H1 (cell line): ENCODE measurements around the gene NDST4. TPM values are rescaled to one million over a fixed set of nuclear protein-coding genes. Genes with fewer than 3 reads are reported as not detected.

Experiments
- CTCF ChIA-PET: fragments of 300-600 bp; sonication (Branson Sonifier 250); formaldehyde crosslinking; loops from one replicate; lab custom pipeline; 2021; ENCODE audit not compliant: partially characterized antibody; lab: Charles Lee
- POLR2A ChIA-PET: fragments of 300-600 bp; sonication (Branson Sonifier 250); formaldehyde crosslinking; loops from one replicate; lab custom pipeline; 2021; ENCODE audit warnings: inconsistent platforms; ENCODE audit not compliant: partially characterized antibody; lab: Charles Lee
- DNase-seq, 2 experiments: peaks; one replicate each; pipeline versions ENCODE4 v3.0.0 to v3.0.0-alpha.2; 2010 to 2022; ENCODE audit warnings: low spot score in 2 of 2, low read depth in 1 of 2, mixed read lengths in 1 of 2
- FAIRE-seq: peaks from 2 replicates; lab custom pipeline; 2011; peaks lifted over from hg19 to GRCh38; lab: Jason Lieb, UNC
- H2AFZ ChIP-seq: 2 replicates; pipeline ENCODE4 v1.8.1; 2012; ENCODE audit warnings: low read length, inconsistent platforms
- H2AK5ac ChIP-seq: 2 replicates; pipeline ENCODE4 v1.6.1; 2013; ENCODE audit warnings: low read depth, low read length
- H2BK120ac ChIP-seq: replicated peaks from 2 replicates; pipeline ENCODE3; 2013; ENCODE audit warnings: low read depth, low read length, inconsistent platforms
- H2BK12ac ChIP-seq: 2 replicates; pipeline ENCODE4 v1.6.1; 2013; ENCODE audit warnings: low read depth, low read length
- H2BK15ac ChIP-seq: 2 replicates; pipeline ENCODE4 v1.6.1; 2013; ENCODE audit warnings: low read length
- H2BK20ac ChIP-seq: 2 replicates; pipeline ENCODE4 v1.6.1; 2013; ENCODE audit warnings: low read length
- H2BK5ac ChIP-seq: 2 replicates; pipeline ENCODE4 v1.6.1; 2013; ENCODE audit warnings: low read depth, low read length
- H3K14ac ChIP-seq: 2 replicates; pipeline ENCODE4 v1.6.1; 2013; ENCODE audit warnings: inconsistent platforms; ENCODE audit not compliant: insufficient read length
- H3K18ac ChIP-seq: 2 replicates; pipeline ENCODE4 v1.6.1; 2013; ENCODE audit warnings: low read length; ENCODE audit errors: extremely low read depth
- H3K23ac ChIP-seq: 2 replicates; pipeline ENCODE4 v1.6.1; 2013; ENCODE audit warnings: inconsistent platforms; ENCODE audit not compliant: insufficient read length
- H3K23me2 ChIP-seq: 2 replicates; pipeline ENCODE4 v1.6.1; 2013; ENCODE audit warnings: low read depth, low read length
- H3K27ac ChIP-seq: 2 replicates; pipeline ENCODE4 v1.6.1; 2011; ENCODE audit warnings: low read depth, low read length, inconsistent platforms
- H3K27me3 ChIP-seq, 4 experiments: replicated peaks in 1 of 4; 1 replicate in 1 of 4; 2 replicates in 3 of 4; pipeline versions ENCODE4 v1.6.1 to v1.8.1; 2011 to 2013; ENCODE audit warnings: low read length in 3 of 4, mild to moderate bottlenecking in 3 of 4, inconsistent platforms in 2 of 4, mixed read lengths in 2 of 4, moderate library complexity in 1 of 4; ENCODE audit not compliant: control insufficient read depth in 3 of 4, insufficient read depth in 3 of 4; ENCODE audit errors: extremely low read depth in 1 of 4
- H3K36me3 ChIP-seq, 4 experiments: 2 replicates each; pipeline versions ENCODE4 v1.6.1 to v1.8.1; 2011 to 2013; ENCODE audit warnings: mild to moderate bottlenecking in 4 of 4, low read length in 3 of 4, moderate library complexity in 2 of 4, control low read depth in 1 of 4, inconsistent platforms in 1 of 4; ENCODE audit not compliant: insufficient read depth in 4 of 4, control insufficient read depth in 2 of 4
- H3K4ac ChIP-seq: replicated peaks from 2 replicates; pipeline ENCODE3; 2013; ENCODE audit warnings: low read length, low read depth, mixed read lengths, inconsistent platforms; ENCODE audit not compliant: insufficient read length
- H3K4me1 ChIP-seq, 4 experiments: replicated peaks in 1 of 4; 1 replicate in 1 of 4; 2 replicates in 3 of 4; pipeline versions ENCODE4 v1.6.1 to v1.8.1; 2011 to 2013; ENCODE audit warnings: low read length in 3 of 4, inconsistent platforms in 2 of 4, mixed read lengths in 1 of 4; ENCODE audit not compliant: insufficient read depth in 4 of 4, control insufficient read depth in 3 of 4
- H3K4me2 ChIP-seq, 2 experiments: 2 replicates each; pipeline versions ENCODE4 v1.6.1 to v1.8.1; 2011 to 2013; ENCODE audit warnings: low read depth in 2 of 2, low read length in 2 of 2, control low read depth in 1 of 2, inconsistent platforms in 1 of 2, mild to moderate bottlenecking in 1 of 2; ENCODE audit not compliant: insufficient read depth in 1 of 2
- H3K4me3 ChIP-seq, 4 experiments: fragments of 200-600, 300-600 bp in 1 of 4; sonication (generic), shearing (Covaris generic), sonication (Bioruptor Twin) in 1 of 4; 2 replicates each; pipeline versions ENCODE4 v1.5.1 to v1.8.1; 2011 to 2016; ENCODE audit warnings: low read length in 4 of 4, low read depth in 3 of 4, control low read depth in 2 of 4, inconsistent platforms in 2 of 4, mild to moderate bottlenecking in 2 of 4, mixed read lengths in 1 of 4, moderate library complexity in 1 of 4; ENCODE audit not compliant: insufficient read depth in 2 of 4; ENCODE audit errors: extremely low read depth in 1 of 4
- H3K56ac ChIP-seq: replicated peaks from 2 replicates; pipeline ENCODE3; 2013; ENCODE audit warnings: low read depth, mild to moderate bottlenecking, mixed read lengths, low read length, inconsistent platforms; ENCODE audit not compliant: insufficient read length
- H3K79me1 ChIP-seq: 2 replicates; pipeline ENCODE4 v1.6.1; 2013; ENCODE audit warnings: low read depth, low read length, control low read depth
- H3K79me2 ChIP-seq, 2 experiments: 2 replicates each; pipeline versions ENCODE4 v1.6.1 to v1.8.1; 2012 to 2013; ENCODE audit warnings: low read length in 2 of 2, mild to moderate bottlenecking in 2 of 2, inconsistent platforms in 1 of 2; ENCODE audit not compliant: insufficient read depth in 2 of 2, control insufficient read depth in 1 of 2
- H3K9ac ChIP-seq, 4 experiments: replicated peaks in 1 of 4; 1 replicate in 1 of 4; 2 replicates in 3 of 4; pipeline versions ENCODE4 v1.6.1 to v1.8.1; 2011 to 2013; ENCODE audit warnings: low read depth in 3 of 4, low read length in 3 of 4, control low read depth in 2 of 4, mild to moderate bottlenecking in 2 of 4, moderate library complexity in 2 of 4, inconsistent platforms in 1 of 4; ENCODE audit errors: extremely low read depth in 1 of 4
- H3K9me3 ChIP-seq, 2 experiments: 2 replicates each; pipeline versions ENCODE4 v1.6.1 to v1.8.1; 2012 to 2013; ENCODE audit warnings: mild to moderate bottlenecking in 2 of 2, moderate library complexity in 2 of 2, control low read depth in 1 of 2, inconsistent platforms in 1 of 2, low read depth in 1 of 2, low read length in 1 of 2, mixed read lengths in 1 of 2; ENCODE audit not compliant: insufficient read depth in 2 of 2
- H4K20me1 ChIP-seq, 2 experiments: replicated peaks in 1 of 2; 2 replicates each; pipeline versions ENCODE3 to v1.8.1; 2011 to 2013; ENCODE audit warnings: inconsistent platforms in 2 of 2, low read length in 2 of 2, mild to moderate bottlenecking in 1 of 2; ENCODE audit not compliant: insufficient read depth in 2 of 2, control insufficient read depth in 1 of 2
- H4K5ac ChIP-seq: 2 replicates; pipeline ENCODE4 v1.6.1; 2013; ENCODE audit warnings: low read length, low read depth, mixed read lengths, inconsistent platforms; ENCODE audit not compliant: insufficient read length
- H4K8ac ChIP-seq: 2 replicates; pipeline ENCODE4 v1.8.0; 2013; ENCODE audit warnings: mild to moderate bottlenecking, moderate library complexity, low read length, inconsistent platforms; ENCODE audit not compliant: insufficient read depth; ENCODE audit errors: extremely low read depth
- H4K91ac ChIP-seq: replicated peaks from 2 replicates; pipeline ENCODE3; 2013; ENCODE audit warnings: low read length, mixed read lengths, inconsistent platforms; ENCODE audit not compliant: insufficient read length
- CEBPB ChIP-seq: IDR thresholded peaks from 2 replicates; pipeline ENCODE4 v1.6.1; 2012; ENCODE audit warnings: low read depth, low read length
- NRF1 ChIP-seq: IDR thresholded peaks from 2 replicates; pipeline ENCODE4 v1.6.1; 2011; ENCODE audit warnings: mild to moderate bottlenecking, low read depth, low read length, improper control_type of control experiment
- WGBS, 2 experiments: shearing (Covaris generic) in 1 of 2; methylation state at CpG; one replicate each; pipeline versions ENCODE4 v1.1.6 to v1.1.7; 2013 to 2015; ENCODE audit warnings: low lambda C conversion rate in 2 of 2, mixed read lengths in 2 of 2, inconsistent platforms in 1 of 2, low coverage in 1 of 2, missing lambda C conversion rate in 1 of 2; ENCODE audit not compliant: insufficient replicate concordance in 2 of 2, insufficient coverage in 1 of 2, insufficient read length in 1 of 2; ENCODE audit errors: extremely low coverage in 1 of 2, missing lambda C conversion rate in 1 of 2; 5-methylcytosine and 5-hydroxymethylcytosine counted together
- polyA plus RNA-seq, 7 experiments: library from polyadenylated mRNA; depleted of rRNA in 3 of 7; stranded (reverse) in 5 of 7; unstranded in 2 of 7; fragments of >200 nt in 5 of 7; fragments of 200-250 nt in 2 of 7; gene quantifications; 1 replicate in 5 of 7; 2 replicates in 1 of 7; 4 replicates in 1 of 7; pipeline versions ENCODE4 v1.2.1 to v1.2.3, GENCODE V29; 2011 to 2013; ENCODE audit warnings: missing spikeins in 2 of 7, mixed read lengths in 2 of 7
- total RNA-seq: library from RNA; stranded (reverse); fragmentation: NEBNext Ultra II Directional; extraction: Animal tissue kit (Norgen Biotek cat#: 25700); gene quantifications from 2 replicates; pipeline ENCODE4 v1.2.1, GENCODE V29; 2021

Gene NDST4
- total and polyA plus RNA-seq, 2 of the 8 experiments (the other 6 are each of a cell fraction or from before 2014, with no cell fraction given) = 0.02 TPM; not detected in 1

DNA sequence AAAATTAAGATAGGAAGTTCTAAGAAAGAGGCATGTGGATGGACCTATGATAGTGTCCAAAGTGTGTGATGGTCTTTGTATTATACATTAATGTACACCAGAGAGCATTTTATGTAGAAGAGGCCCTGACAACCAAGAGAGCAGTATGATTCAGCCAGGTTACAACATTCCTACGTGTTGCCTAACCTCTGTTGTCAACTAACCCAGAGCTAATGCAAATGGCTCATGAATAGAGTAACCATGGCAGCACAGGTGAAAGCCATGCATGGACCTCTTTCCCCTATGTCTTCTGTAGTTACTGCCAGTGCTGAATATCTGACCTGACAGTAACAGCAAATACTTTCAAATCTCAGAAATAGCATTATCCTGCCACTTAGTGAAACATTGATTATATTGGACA, 255.6 kb downstream of the NDST4 start:
- no peak for FAIRE-seq
- TF ChIP-seq NRF1 = no peak
- TF ChIP-seq CEBPB = peak; percentile 87
- DNase-seq = no peak

More for the DNA sequence above, 255.6 kb downstream of the NDST4 start:
- H3K56ac ChIP-seq = no peak overlapping the region
- no peak overlapping the region for H4K91ac ChIP-seq
- no peak overlapping the region for H2AK5ac ChIP-seq
- ChIA-PET POLR2A (no interaction called here), CTCF (interaction anchor here (0.7 kb wide), 1 partner anchor 213 kb away, joined by 3 read pairs; no protein-coding TSS in a partner anchor)
- H3K14ac ChIP-seq = no peak overlapping the region
- no peaks in the 10 kb centered on the region for H3K9me3 ChIP-seq
- no peaks in the 10 kb centered on the region for H4K20me1 ChIP-seq
- no peak overlapping the region for H2BK15ac ChIP-seq
- H3K79me1 ChIP-seq = no peaks in the 10 kb centered on the region
- no peak overlapping the region for H3K27ac ChIP-seq
- WGBS, 2 experiments = 47% methylated on average over 1 of the region's 1 CpG; no CpG with 5 or more reads in 1 of the 2 experiments
- no peak overlapping the region for H2BK5ac ChIP-seq
- no peaks in the 10 kb centered on the region for H3K27me3 ChIP-seq
- no peak overlapping the region for H3K4ac ChIP-seq
- H3K36me3 ChIP-seq = peaks cover 0 to 2% (median 0%) of the 10 kb centered on the region in 4 experiments; a peak in 1 of 8 replicates
- no peak overlapping the region for H3K9ac ChIP-seq
- no peak overlapping the region for H2BK20ac ChIP-seq
- no peak overlapping the region for H2AFZ ChIP-seq
- H3K4me1 ChIP-seq = no peaks in the 10 kb centered on the region
- no peaks in the 10 kb centered on the region for H3K23me2 ChIP-seq
- H3K79me2 ChIP-seq = no peaks in the 10 kb centered on the region
- no peak overlapping the region for H3K18ac ChIP-seq
- no peak overlapping the region for H2BK120ac ChIP-seq
- no peak overlapping the region for H4K8ac ChIP-seq
- H3K23ac ChIP-seq = no peak overlapping the region
- H2BK12ac ChIP-seq = no peak overlapping the region
- no peak overlapping the region for H3K4me2 ChIP-seq
- no peak overlapping the region for H4K5ac ChIP-seq
- H3K4me3 ChIP-seq = no peak overlapping the region
